SJSA1 (cell line): ENCODE measurements around the gene SLC29A2. TPM values are rescaled to one million over a fixed set of nuclear protein-coding genes. Genes with fewer than 3 reads are reported as not detected.

Experiments used
- total RNA-seq: library from RNA; depleted of rRNA; stranded (reverse); fragments of >200 nt; shearing (Covaris generic); gene quantifications from 2 replicates; pipeline ENCODE4 v1.2.3, GENCODE V29; 2014; rRNA removed

Gene SLC29A2
- total RNA-seq, 1 experiment from 2014 or later = not detected

Other genes with a start within 250 kb of the SLC29A2 start
- gene KLC2, start 114.1 kb downstream of the SLC29A2 start, total RNA-seq = 54.1 and 92.6 TPM in 2 replicates
- gene RAB1B, start 103.1 kb downstream of the SLC29A2 start, total RNA-seq = 290 and 334 TPM in 2 replicates
- 2.8 and 6.2 TPM in 2 replicates for gene CNIH2, start 93.6 kb downstream of the SLC29A2 start, total RNA-seq
- gene YIF1A, start 82.6 kb downstream of the SLC29A2 start, total RNA-seq = 162 and 245 TPM in 2 replicates
- 0.60 and 0.61 TPM in 2 replicates for gene TMEM151A, start 79.9 kb downstream of the SLC29A2 start, total RNA-seq
- gene CD248, start 54.7 kb downstream of the SLC29A2 start, total RNA-seq = 576 and 629 TPM in 2 replicates
- 44.9 and 58.0 TPM in 2 replicates for gene RIN1, start 35.3 kb downstream of the SLC29A2 start, total RNA-seq
- 170 and 189 TPM in 2 replicates for gene BRMS1, start 26.7 kb downstream of the SLC29A2 start, total RNA-seq
- gene B4GAT1, start 24.1 kb downstream of the SLC29A2 start, total RNA-seq = 44.1 and 46.5 TPM in 2 replicates
- 1.3 and 2.2 TPM in 2 replicates for gene NPAS4, start 49.3 kb upstream of the SLC29A2 start, total RNA-seq
- gene MRPL11, start 67.1 kb upstream of the SLC29A2 start, total RNA-seq = 186 and 201 TPM in 2 replicates
- 7.0 and 11.1 TPM in 2 replicates for gene PELI3, start 95.1 kb upstream of the SLC29A2 start, total RNA-seq
- 140 and 146 TPM in 2 replicates for gene DPP3, start 108.7 kb upstream of the SLC29A2 start, total RNA-seq
- gene BBS1, start 138.9 kb upstream of the SLC29A2 start, total RNA-seq = 28.7 and 38.8 TPM in 2 replicates
- 17.9 and 18.3 TPM in 2 replicates for gene ZDHHC24, start 174.3 kb upstream of the SLC29A2 start, total RNA-seq
- gene ACTN3, start 175.1 kb upstream of the SLC29A2 start, total RNA-seq = not detected in 2 replicates
- 4.9 and 5.6 TPM in 2 replicates for gene CTSF, start 196.8 kb upstream of the SLC29A2 start, total RNA-seq
- 0.34 TPM in 1 of 2 replicates, not detected in the other for gene CCDC87, start 221.3 kb upstream of the SLC29A2 start, total RNA-seq
- gene CCS, start 221.4 kb upstream of the SLC29A2 start, total RNA-seq = 44.8 and 46.6 TPM in 2 replicates
- gene RBM14, start 244.9 kb upstream of the SLC29A2 start, total RNA-seq = 33.1 and 57.8 TPM in 2 replicates